ENCODE data around the gene SPDYE4. TPM values are rescaled to one million over a fixed set of nuclear protein-coding genes. Genes with fewer than 3 reads are reported as not detected.

Gene SPDYE4
- polyA plus RNA-seq, 1 of the 3 experiments (the other 2 are of a cell fraction) = not detected

GRCh38 chr17:8724451-8724850 lies 33.9 kb downstream of the SPDYE4 start:
- ChIA-PET CTCF (interaction anchor here (0.9 to 1.4 kb wide), 4 partner anchors 15 to 216 kb away, joined by 4 to 5 read pairs (median 4); no protein-coding TSS in a partner anchor), POLR2A (interaction anchor here (0.6 kb wide), 1 partner anchor 477 kb away, joined by 3 read pairs; no protein-coding TSS in a partner anchor)
- H3K27ac ChIP-seq (ENCODE audit: low read depth in 2 of 2, low read length in 1 of 2) = no peak overlapping the region
- no peak overlapping the region for H3K4me3 ChIP-seq (ENCODE audit: low read depth in 2 of 2, low read length in 1 of 2)
- H4K20me1 ChIP-seq (ENCODE audit: insufficient read depth) = no peaks in the 10 kb centered on the region
- H3K4me1 ChIP-seq (ENCODE audit: control insufficient read depth in 1 of 2, insufficient read depth in 2 of 2, low read depth in 1 of 2, low read length in 1 of 2) = peaks cover 0 to 3% of the 10 kb centered on the region in 2 experiments; a peak in 1 of 4 replicates
- H2AFZ ChIP-seq (ENCODE audit: low read depth) = no peak overlapping the region
- H3F3A ChIP-seq (replicated peaks; ENCODE audit: insufficient read depth) = no peaks in the 10 kb centered on the region
- no peak for TF ChIP-seq EZH2phosphoT487 (IDR thresholded peaks at IDR 0.05; ENCODE audit: borderline replicate concordance, low read depth)
- no peak for TF ChIP-seq YY1 (IDR thresholded peaks at IDR 0.05; ENCODE audit: low read depth)
- no peak for TF ChIP-seq FOXJ3 (CRISPR knock-in tag; IDR thresholded peaks at IDR 0.05)
- TF ChIP-seq RXRA (IDR thresholded peaks at IDR 0.05; ENCODE audit: borderline replicate concordance, low read depth) = no peak
- no peak for TF ChIP-seq MEF2A (IDR thresholded peaks at IDR 0.05; ENCODE audit: borderline replicate concordance, low read depth)
- no peak for TF ChIP-seq FOXM1 (IDR thresholded peaks at IDR 0.05; ENCODE audit: low read depth)
- no peak for TF ChIP-seq REST (IDR thresholded peaks at IDR 0.05; ENCODE audit: low read depth, low read length)
- no peak for TF ChIP-seq SIN3A (IDR thresholded peaks at IDR 0.05; ENCODE audit: borderline replicate concordance, low read depth, low read length)
- TF ChIP-seq RCOR1 (IDR thresholded peaks at IDR 0.05; ENCODE audit: low read length) = no peak
- no peak for TF ChIP-seq PBX3 (IDR thresholded peaks at IDR 0.05)
- no peak for TF ChIP-seq RFX5 (IDR thresholded peaks at IDR 0.05; ENCODE audit: low read length)
- no peak overlapping the region for H3K4me2 ChIP-seq
- H3K9me2 ChIP-seq = no peaks in the 10 kb centered on the region
- DNase-seq = no peak
- no peaks in the 10 kb centered on the region for H3K27me3 ChIP-seq (ENCODE audit: insufficient read depth)
- no peaks in the 10 kb centered on the region for H3K9me3 ChIP-seq
- H3K9ac ChIP-seq = no peak overlapping the region
- no peaks in the 10 kb centered on the region for H3K36me3 ChIP-seq (replicated peaks in 1 of 2; ENCODE audit: control insufficient read depth in 1 of 2, insufficient read depth in 2 of 2, low read length in 1 of 2)
- 100% methylated on average over 3 of the region's 7 CpGs for WGBS (ENCODE audit: low lambda C conversion rate)
- no peaks in the 10 kb centered on the region for H3K79me2 ChIP-seq (ENCODE audit: insufficient read depth)

- no peak overlapping the region for H3K4me3 ChIP-seq (ENCODE audit: low read depth in 2 of 2, low read length in 1 of 2)
- H3K27ac ChIP-seq (ENCODE audit: low read depth in 2 of 2, low read length in 1 of 2) = no peak overlapping the region
- no peaks in the 10 kb centered on the region for H3K36me3 ChIP-seq (replicated peaks in 1 of 2; ENCODE audit: control insufficient read depth in 1 of 2, insufficient read depth in 2 of 2, low read length in 1 of 2)
- ChIA-PET CTCF (no interaction called here), POLR2A (no interaction called here)
- H3K9me3 ChIP-seq = no peaks in the 10 kb centered on the region
- H4K20me1 ChIP-seq (ENCODE audit: insufficient read depth) = no peaks in the 10 kb centered on the region
- TF ChIP-seq NRF1 (IDR thresholded peaks at IDR 0.05; ENCODE audit: low read depth, low read length) = no peak
- no peak for TF ChIP-seq REST (IDR thresholded peaks at IDR 0.05; ENCODE audit: low read depth, low read length)
- TF ChIP-seq SIN3A (IDR thresholded peaks at IDR 0.05; ENCODE audit: borderline replicate concordance, low read depth, low read length) = no peak
- no peak for TF ChIP-seq MAX (IDR thresholded peaks at IDR 0.05; ENCODE audit: low read depth)
- no peak for TF ChIP-seq EP300 (IDR thresholded peaks at IDR 0.05; ENCODE audit: borderline replicate concordance in 1 of 2, low read depth in 1 of 2, low read length in 1 of 2)
- no peak for TF ChIP-seq MXI1 (IDR thresholded peaks at IDR 0.05; ENCODE audit: low read depth, low read length)
- no peak for TF ChIP-seq RCOR1 (IDR thresholded peaks at IDR 0.05; ENCODE audit: low read length)
- no peaks in the 10 kb centered on the region for H3K27me3 ChIP-seq (ENCODE audit: insufficient read depth)
- no peak for DNase-seq
- 79% methylated on average over 9 of the region's 9 CpGs for WGBS (ENCODE audit: low lambda C conversion rate)
- no peaks in the 10 kb centered on the region for H3F3A ChIP-seq (replicated peaks; ENCODE audit: insufficient read depth)
- no peak overlapping the region for H2AFZ ChIP-seq (ENCODE audit: low read depth)
- no peaks in the 10 kb centered on the region for H3K79me2 ChIP-seq (ENCODE audit: insufficient read depth)
- no peak overlapping the region for H3K4me2 ChIP-seq
- no peaks in the 10 kb centered on the region for H3K4me1 ChIP-seq (ENCODE audit: control insufficient read depth in 1 of 2, insufficient read depth in 2 of 2, low read depth in 1 of 2, low read length in 1 of 2)
- no peaks in the 10 kb centered on the region for H3K9me2 ChIP-seq
- no peak overlapping the region for H3K9ac ChIP-seq
These were observed 37.8 kb downstream of the SPDYE4 start for GRCh38 chr17:8720596-8720995.
